ENCODE data around the gene SPINK14.

Gene SPINK14

DNA sequence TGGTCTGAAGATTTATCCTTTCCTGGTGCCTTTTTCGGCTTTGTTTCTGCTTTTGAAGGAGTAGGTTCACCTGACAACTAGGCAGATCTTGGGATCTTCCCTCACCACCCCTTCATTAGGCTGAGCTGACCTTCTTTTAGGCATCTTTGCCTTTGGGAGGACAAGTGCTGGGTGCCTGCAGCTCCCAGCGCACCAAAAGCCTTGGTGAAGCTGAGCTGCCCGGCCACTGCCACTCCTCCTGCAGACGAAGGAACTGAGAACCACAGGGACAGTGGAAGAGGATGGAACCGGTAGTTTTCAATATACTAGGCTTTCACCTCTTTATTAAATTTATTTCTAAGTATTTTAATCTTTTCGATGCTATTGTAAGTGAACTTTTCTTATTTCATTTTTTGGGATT lies 53.2 kb downstream of the SPINK14 start:
- Histone ChIP-seq H3K4me3 (ENCODE audit: low read depth in 1 of 2, low read length in 2 of 2) (no peak overlapping the region), H3K9ac (ENCODE audit: low read depth in 1 of 2, low read length in 2 of 2) (no peak overlapping the region), H3K9me3 (ENCODE audit: control insufficient read depth in 1 of 2, low read length in 2 of 2) (no peaks in the 10 kb centered on the region), H3K27me3 (ENCODE audit: control insufficient read depth in 1 of 2, insufficient read depth in 2 of 2, low read length in 2 of 2) (no peaks in the 10 kb centered on the region), H3K36me3 (ENCODE audit: control insufficient read depth in 1 of 2, insufficient read depth in 2 of 2, low read length in 2 of 2) (no peaks in the 10 kb centered on the region), H3K27ac (ENCODE audit: low read depth, low read length) (no peak overlapping the region), H3K4me1 (ENCODE audit: control insufficient read depth in 1 of 2, insufficient read depth in 2 of 2, low read length in 2 of 2) (no peaks in the 10 kb centered on the region)

DNA sequence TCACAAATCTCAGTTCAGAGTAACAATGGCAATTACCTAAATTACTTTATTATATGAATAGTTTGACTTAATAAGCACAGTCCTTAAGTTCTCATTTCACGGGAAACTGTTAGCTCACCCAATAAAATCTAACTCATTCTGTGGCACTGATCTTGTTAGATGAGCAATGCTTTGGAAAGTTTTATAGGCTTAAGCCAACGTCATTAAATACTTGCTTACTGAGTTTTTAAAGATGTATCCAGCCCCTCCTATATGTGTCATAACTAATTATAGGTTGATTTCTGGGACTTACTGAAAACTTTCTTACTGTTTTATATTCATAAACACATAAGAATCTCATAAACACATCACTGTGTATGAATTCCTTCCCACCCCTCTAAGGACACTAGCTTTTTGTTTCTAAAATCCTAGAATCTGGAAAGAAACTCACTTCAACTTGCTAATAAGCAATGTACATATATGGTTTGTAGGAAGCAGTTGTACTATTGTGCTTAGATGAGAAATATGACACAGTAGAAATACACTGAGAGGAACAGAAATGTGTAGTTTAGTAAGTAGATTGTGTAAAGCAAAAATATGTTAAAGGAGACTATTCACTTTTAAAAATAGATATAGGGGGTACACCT lies 55.9 kb downstream of the SPINK14 start:
- H3K27ac ChIP-seq (ENCODE audit: low read depth, low read length): no peak overlapping the region
- H3K9ac ChIP-seq (ENCODE audit: low read depth in 1 of 2, low read length in 2 of 2): no peak overlapping the region
- H3K4me1 ChIP-seq (ENCODE audit: control insufficient read depth in 1 of 2, insufficient read depth in 2 of 2, low read length in 2 of 2): no peaks in the 10 kb centered on the region
- H3K4me3 ChIP-seq (ENCODE audit: low read depth in 1 of 2, low read length in 2 of 2): no peak overlapping the region
- no peaks in the 10 kb centered on the region for H3K9me3 ChIP-seq (ENCODE audit: control insufficient read depth in 1 of 2, low read length in 2 of 2)
- H3K36me3 ChIP-seq (ENCODE audit: control insufficient read depth in 1 of 2, insufficient read depth in 2 of 2, low read length in 2 of 2): no peaks in the 10 kb centered on the region
- H3K27me3 ChIP-seq (ENCODE audit: control insufficient read depth in 1 of 2, insufficient read depth in 2 of 2, low read length in 2 of 2): no peaks in the 10 kb centered on the region

All from duodenal mucosa (tissue), 2 donors.